K562 (cell line): Measurements from ENCODE around the gene MBNL1. TPM values are rescaled to one million over a fixed set of nuclear protein-coding genes. Genes with fewer than 3 reads are reported as not detected.

Source experiments
- ATAC-seq: fragments of 200-7000 bp; cut with Tn5 transposase; 3 replicates; pipeline ENCODE4 v1.9.1; 2020; ENCODE audit warnings: moderate library complexity
- BruUV-seq: library from RNA; stranded (reverse); fragments of 400-500 nt; replicated peaks from 2 replicates; lab custom pipeline; 2021; lab: Mats Ljungman, UMichigan
- CTCF ChIA-PET: fragments of 300-600 bp; formaldehyde crosslinking; extraction: SDS; loops from one replicate; lab custom pipeline; 2021; ENCODE audit warnings: low intra/inter-chr PET ratio; lab: Yijun Ruan, JAX
- POLR2A ChIA-PET: fragments of 300-600, 350-650 bp; sonication (Branson Sonifier 250); formaldehyde crosslinking; extraction: SDS; loops from one replicate; lab custom pipeline; 2021; ENCODE audit warnings: antibody characterized with exemption, inconsistent platforms; lab: Yijun Ruan, JAX
- DNase-seq, 4 experiments: peaks; one replicate each; pipeline versions ENCODE4 v3.0.0 to v3.0.0-alpha.2; 2011 to 2018; ENCODE audit warnings: low spot score in 3 of 4, mixed read lengths in 3 of 4; ENCODE audit errors: extremely low read depth in 1 of 4
- FAIRE-seq: peaks from 2 replicates; lab custom pipeline; 2011; peaks lifted over from hg19 to GRCh38; lab: Jason Lieb, UNC
- H2AFZ ChIP-seq: 2 replicates; pipeline ENCODE4 v1.6.0; 2011; ENCODE audit warnings: low read depth, low read length, control low read depth, inconsistent platforms
- H3K27ac ChIP-seq: fragments of 200-600 bp; 3 replicates; pipeline ENCODE4 v1.8.0; 2011; ENCODE audit warnings: low read depth, mild to moderate bottlenecking, control low read depth, inconsistent platforms, low read length, moderate library complexity, mixed read lengths; ENCODE audit errors: extremely low read depth
- H3K27me3 ChIP-seq, 2 experiments: fragments of 300-600 bp in 1 of 2; 2 replicates in 1 of 2; 3 replicates in 1 of 2; pipeline versions ENCODE4 v1.6.0 to v1.8.0; 2011; ENCODE audit warnings: inconsistent platforms in 2 of 2, low read length in 2 of 2, mild to moderate bottlenecking in 1 of 2, mixed read lengths in 1 of 2, moderate library complexity in 1 of 2; ENCODE audit not compliant: control insufficient read depth in 2 of 2, insufficient read depth in 2 of 2
- H3K36me3 ChIP-seq: fragments of 300-600 bp; 3 replicates; pipeline ENCODE4 v1.8.0; 2011; ENCODE audit warnings: mild to moderate bottlenecking, low read length, inconsistent platforms; ENCODE audit not compliant: control insufficient read depth, insufficient read depth
- H3K4me1 ChIP-seq, 2 experiments: fragments of 200-600 bp in 1 of 2; replicated peaks in 1 of 2; 2 replicates in 1 of 2; 3 replicates in 1 of 2; pipeline versions ENCODE4 v1.5.1 to v1.8.0; 2011; ENCODE audit warnings: inconsistent platforms in 2 of 2, low read length in 2 of 2, mild to moderate bottlenecking in 1 of 2, mixed read lengths in 1 of 2, moderate library complexity in 1 of 2; ENCODE audit not compliant: control insufficient read depth in 2 of 2, insufficient read depth in 2 of 2
- H3K4me2 ChIP-seq: 2 replicates; pipeline ENCODE4 v1.6.1; 2011; ENCODE audit warnings: low read length, control low read depth, inconsistent platforms, mixed read lengths; ENCODE audit not compliant: insufficient read depth
- H3K4me3 ChIP-seq: fragments of 200-600 bp; sonication (generic), shearing (Covaris generic); 2 replicates; pipeline ENCODE4 v1.5.1; 2016; ENCODE audit warnings: control low read depth, inconsistent platforms
- H3K79me2 ChIP-seq: fragments of 200-600 bp; 3 replicates; pipeline ENCODE4 v1.8.0; 2011; ENCODE audit warnings: low read length, inconsistent platforms; ENCODE audit not compliant: control insufficient read depth, insufficient read depth
- H3K9ac ChIP-seq, 2 experiments: 2 replicates each; pipeline versions ENCODE4 v1.6.0 to v1.6.1; 2011; ENCODE audit warnings: low read depth in 2 of 2, low read length in 2 of 2, control low read depth in 1 of 2, inconsistent platforms in 1 of 2, mild to moderate bottlenecking in 1 of 2, mixed read lengths in 1 of 2; ENCODE audit not compliant: insufficient read depth in 1 of 2
- H3K9me1 ChIP-seq: one replicate; pipeline ENCODE4 v1.6.0; 2011; ENCODE audit warnings: inconsistent platforms, mild to moderate bottlenecking, low read length, moderate library complexity; ENCODE audit not compliant: control insufficient read depth, insufficient read depth
- H3K9me3 ChIP-seq: replicated peaks from 2 replicates; pipeline ENCODE4 v1.5.1; 2011; ENCODE audit warnings: low read depth, low read length, inconsistent platforms; ENCODE audit not compliant: control insufficient read depth, insufficient read depth
- H4K20me1 ChIP-seq: replicated peaks from 2 replicates; pipeline ENCODE4 v1.6.1; 2011; ENCODE audit warnings: low read length, inconsistent platforms, mixed read lengths; ENCODE audit not compliant: control insufficient read depth, insufficient read depth
- in situ Hi-C: fragments of 300-500 bp; cut with MboI; formaldehyde crosslinking; loops from 4 replicates; pipeline ENCODE4 v1.15.0; 2018; ENCODE audit warnings: inconsistent platforms, mixed read lengths
- intact Hi-C: fragments of 100-400 bp; cut with micrococcal nuclease; formaldehyde crosslinking; loops from 2 replicates; pipeline ENCODE4 v1.14.2; 2022
- polyA plus RNA-seq, 8 experiments: library from polyadenylated mRNA; depleted of rRNA in 4 of 8; stranded (reverse) in 5 of 8; unstranded in 3 of 8; fragments of >200 nt; fragmentation: Nextera tagmentation in 2 of 8; fragmentation: Illumina TruSeq in 1 of 8; extraction: Ambion mirVana in 2 of 8; extraction: Trizol in 1 of 8; gene quantifications; 2 replicates each; pipeline versions ENCODE4 v1.2.1 to v1.2.3, GENCODE V29; 2011 to 2014; ENCODE audit warnings: inconsistent platforms in 1 of 8, missing spikeins in 1 of 8
- total RNA-seq, 7 experiments: library from RNA; depleted of rRNA in 6 of 7; stranded (reverse); fragments of >200 nt in 6 of 7; fragmentation: Illumina TruSeq in 2 of 7; extraction: Trizol in 2 of 7; gene quantifications; 2 replicates each; pipeline versions ENCODE4 v1.2.1 to v1.2.3, GENCODE V29; 2011 to 2021; ENCODE audit warnings: low replicate concordance in 1 of 7
- TF ChIP-seq, protein P1 (sequence below): sonication (generic); formaldehyde crosslinking; IDR thresholded peaks from 2 replicates; pipeline ENCODE4 v1.8.1; 2023; ENCODE audit warnings: mild to moderate bottlenecking, missing genetic modification reagents
- TF ChIP-seq, protein P2 (sequence below): fragments of 250-450 bp; sonication (Bioruptor Pico); IDR thresholded peaks from 2 replicates; pipeline ENCODE4 v1.8.0; 2022; ENCODE audit warnings: inconsistent platforms

Gene MBNL1
- total and polyA plus RNA-seq, 9 of the 15 experiments (the other 6 are each of a cell fraction or from before 2014, with no cell fraction given) = 70.3 to 243 (median 220) TPM

DNA sequence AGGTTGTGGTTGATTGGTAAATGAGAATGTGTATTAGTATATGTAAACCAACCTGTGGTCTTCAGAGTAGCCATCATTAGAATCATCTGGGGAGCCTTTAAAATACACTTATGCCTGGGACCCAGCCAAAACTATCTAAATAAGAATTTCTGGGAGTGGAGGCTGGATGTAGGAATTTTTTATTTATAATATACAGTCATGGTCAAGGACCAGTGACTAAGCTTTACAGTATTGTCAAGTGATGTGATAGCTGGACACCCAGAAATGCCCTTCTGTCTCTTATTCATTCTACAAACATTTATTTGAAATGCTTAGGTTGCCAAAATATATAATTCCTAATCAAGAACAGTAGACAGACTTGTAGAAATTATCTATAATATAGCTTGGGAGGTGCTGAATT is 132.2 kb downstream of the MBNL1 start:
- Histone ChIP-seq H3K36me3 (peaks cover 41% of the 10 kb centered on the region), H3K9me1 (no peaks in the 10 kb centered on the region), H2AFZ (no peak overlapping the region), H4K20me1 (peaks cover 10% of the 10 kb centered on the region), H3K4me2 (no peak overlapping the region), H3K4me1 (peaks cover 0 to 30% of the 10 kb centered on the region in 2 experiments; a peak in 3 of 5 replicates), H3K4me3 (no peak overlapping the region), H3K9ac (no peak overlapping the region), H3K27me3 (no peaks in the 10 kb centered on the region), H3K79me2 (peaks cover 99% of the 10 kb centered on the region), H3K9me3 (no peaks in the 10 kb centered on the region), H3K27ac (peak overlapping the region; percentile 12; the same call in 1 of the 3 replicates)
- FAIRE-seq (no peak), ATAC-seq (no peak), DNase-seq (no peak)
- CTCF ChIA-PET = no interaction called here
- intact Hi-C loops = no loop called here
- POLR2A ChIA-PET = interaction anchor here (1.4 to 2.1 kb wide), 2 partner anchors 9 to 10 kb away, joined by 5 to 6 read pairs; no protein-coding TSS in a partner anchor
- TF ChIP-seq, protein P1, sequence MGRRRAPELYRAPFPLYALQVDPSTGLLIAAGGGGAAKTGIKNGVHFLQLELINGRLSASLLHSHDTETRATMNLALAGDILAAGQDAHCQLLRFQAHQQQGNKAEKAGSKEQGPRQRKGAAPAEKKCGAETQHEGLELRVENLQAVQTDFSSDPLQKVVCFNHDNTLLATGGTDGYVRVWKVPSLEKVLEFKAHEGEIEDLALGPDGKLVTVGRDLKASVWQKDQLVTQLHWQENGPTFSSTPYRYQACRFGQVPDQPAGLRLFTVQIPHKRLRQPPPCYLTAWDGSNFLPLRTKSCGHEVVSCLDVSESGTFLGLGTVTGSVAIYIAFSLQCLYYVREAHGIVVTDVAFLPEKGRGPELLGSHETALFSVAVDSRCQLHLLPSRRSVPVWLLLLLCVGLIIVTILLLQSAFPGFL (CRISPR knock-in tag) = no peak
- TF ChIP-seq, protein P2, sequence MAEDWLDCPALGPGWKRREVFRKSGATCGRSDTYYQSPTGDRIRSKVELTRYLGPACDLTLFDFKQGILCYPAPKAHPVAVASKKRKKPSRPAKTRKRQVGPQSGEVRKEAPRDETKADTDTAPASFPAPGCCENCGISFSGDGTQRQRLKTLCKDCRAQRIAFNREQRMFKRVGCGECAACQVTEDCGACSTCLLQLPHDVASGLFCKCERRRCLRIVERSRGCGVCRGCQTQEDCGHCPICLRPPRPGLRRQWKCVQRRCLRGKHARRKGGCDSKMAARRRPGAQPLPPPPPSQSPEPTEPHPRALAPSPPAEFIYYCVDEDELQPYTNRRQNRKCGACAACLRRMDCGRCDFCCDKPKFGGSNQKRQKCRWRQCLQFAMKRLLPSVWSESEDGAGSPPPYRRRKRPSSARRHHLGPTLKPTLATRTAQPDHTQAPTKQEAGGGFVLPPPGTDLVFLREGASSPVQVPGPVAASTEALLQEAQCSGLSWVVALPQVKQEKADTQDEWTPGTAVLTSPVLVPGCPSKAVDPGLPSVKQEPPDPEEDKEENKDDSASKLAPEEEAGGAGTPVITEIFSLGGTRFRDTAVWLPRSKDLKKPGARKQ (CRISPR knock-in tag) = no peak
- no TSS peak for BruUV-seq
- in situ Hi-C loops = no loop called here
